NCI-H146 treated with DMSO at 0.1 percent for 48 hours (cell line): ENCODE data around the gene KMT2B.

Experiments
- DNase-seq: peaks from one replicate; lab custom pipeline; 2025; ENCODE audit not compliant: unreplicated experiment; lab: John Stamatoyannopoulos, UW

KMT2B gene

GRCh38 chr19:35740423-35741202, 22.8 kb downstream of the KMT2B start:
- peak; percentile 98 for DNase-seq

GRCh38 chr19:35741203-35741515, 23.4 kb downstream of the KMT2B start:
- no peak for DNase-seq

DNA sequence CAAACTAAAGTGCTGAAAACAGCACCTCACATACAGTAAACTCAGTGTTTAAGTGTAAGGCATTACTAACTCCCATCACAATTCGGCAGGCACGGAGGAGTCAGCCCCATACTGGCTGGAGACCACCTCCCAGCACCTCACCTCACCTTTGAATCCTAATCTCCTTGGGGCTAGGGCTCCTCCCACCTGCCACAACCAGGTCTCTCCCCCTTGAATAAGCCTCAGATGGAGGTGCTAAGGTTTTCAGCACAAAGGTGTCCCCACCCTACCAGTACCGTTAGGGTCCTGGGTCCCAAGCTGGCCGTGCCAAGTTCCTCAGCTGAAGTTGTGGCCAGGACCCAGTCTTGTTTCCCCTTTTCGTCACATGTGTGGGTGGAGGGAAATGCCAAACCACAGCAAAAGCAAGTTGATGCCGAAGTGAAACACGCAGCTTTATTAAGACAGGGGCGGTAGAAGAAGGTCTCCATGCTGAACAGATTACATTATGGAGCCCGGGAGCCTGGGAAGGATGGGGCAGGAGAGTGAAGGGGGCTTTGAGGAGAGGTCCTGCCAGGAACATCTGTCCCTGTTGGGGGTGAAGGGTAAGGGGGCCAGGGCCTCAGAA, 24.4 kb downstream of the KMT2B start, which contains the start of gene IGFLR1:
TSS of gene IGFLR1 (minus strand) at position 332 of the 604 bp plus-strand sequence. CDS start 1,272 bp downstream, outside the sequence.
- no peak for DNase-seq

DNA sequence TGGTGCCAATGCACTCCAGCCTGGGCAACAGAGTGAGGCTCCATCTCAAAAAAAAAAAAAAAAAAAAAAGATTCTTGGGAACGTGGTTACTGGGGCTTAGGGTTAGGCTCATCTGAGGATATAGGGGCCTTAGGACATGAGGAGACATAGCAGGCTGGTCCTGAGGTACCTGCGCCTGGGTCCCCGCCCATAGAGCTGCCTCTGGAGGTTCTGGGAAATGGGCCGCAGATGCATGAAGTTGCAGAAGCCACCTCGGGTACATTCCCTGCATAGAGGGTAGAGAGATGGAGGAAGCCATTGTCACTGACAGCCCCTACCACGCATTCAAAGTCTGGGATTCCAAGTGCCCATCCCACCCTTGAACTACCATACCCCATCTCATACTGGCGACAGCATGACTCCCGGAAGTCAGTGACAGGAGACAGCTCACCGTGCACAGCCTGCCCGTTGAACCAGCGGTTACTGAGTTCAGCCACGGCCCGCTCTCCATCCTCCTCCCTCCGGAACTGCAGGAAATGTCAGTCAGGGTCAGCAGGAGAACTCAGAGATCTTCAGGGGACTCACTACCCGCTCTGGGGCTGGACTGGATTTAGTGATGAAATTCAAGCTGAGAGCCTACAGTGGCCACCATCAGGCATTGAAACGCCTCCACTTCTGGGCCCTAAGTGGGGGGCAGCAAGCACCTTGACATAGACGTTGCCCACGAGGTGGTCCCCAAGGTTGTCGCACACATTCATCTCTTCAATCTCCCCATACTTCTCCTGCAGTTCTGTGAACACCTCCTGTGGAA, 26.0 kb downstream of the KMT2B start:
- no peak for DNase-seq

DNA sequence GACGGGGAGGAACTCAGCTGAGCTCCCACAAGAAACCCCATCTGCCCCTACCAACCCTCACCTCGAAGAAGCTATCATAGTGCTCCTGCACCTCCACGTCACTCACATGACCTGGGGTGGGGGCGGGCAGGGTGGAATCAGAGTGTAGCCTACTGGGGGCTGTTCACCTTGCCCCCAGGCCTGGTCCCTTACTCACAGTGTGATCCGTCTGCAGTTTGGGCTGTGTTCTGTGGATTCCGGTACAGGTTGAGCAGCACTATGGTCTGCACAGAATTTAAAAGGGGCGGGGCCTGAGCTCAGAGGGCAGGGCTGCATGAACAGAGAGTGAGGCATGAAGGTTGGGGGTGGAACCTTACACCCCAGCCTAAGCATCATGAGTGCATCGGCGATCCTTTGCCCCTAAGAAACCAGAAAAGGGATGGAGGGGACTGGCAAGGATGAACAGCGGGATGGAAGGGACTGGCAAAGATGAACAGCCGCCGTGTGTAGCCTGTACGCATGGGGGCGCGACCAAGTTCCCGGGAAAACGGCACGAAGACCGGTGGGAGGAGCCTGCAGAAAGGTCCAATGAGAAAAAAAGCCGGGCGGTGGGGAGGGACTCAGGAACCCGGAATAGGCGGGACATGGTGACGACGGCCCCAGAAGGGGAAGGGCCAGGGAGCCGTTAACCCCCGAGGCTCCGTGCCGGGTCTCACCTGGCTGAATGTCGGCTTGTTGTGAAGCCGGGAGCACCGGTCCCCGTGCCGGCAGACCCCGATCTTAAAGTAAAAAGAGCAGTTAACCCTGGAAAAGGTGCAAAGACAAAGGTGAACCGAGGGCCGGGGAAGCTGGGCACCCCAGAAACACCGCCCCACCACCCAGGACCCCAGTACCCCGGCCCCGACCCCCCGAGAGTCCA, 26.9 kb downstream of the KMT2B start:
- DNase-seq: peak; percentile 94

GRCh38 chr19:35745328-35746086, 27.7 kb downstream of the KMT2B start, which contains the start of the genes PSENEN and U2AF1L4:
Gene PSENEN, plus strand, starts transcription at chr19:35745651. Its CDS starts 280 bp downstream, at chr19:35745931.
Gene U2AF1L4, minus strand, starts transcription at chr19:35745418. Its CDS starts 27 bp downstream, at chr19:35745391.
- peak; percentile 99 for DNase-seq

GRCh38 chr19:35746087-35746462, 28.3 kb downstream of the KMT2B start:
- no peak for DNase-seq

DNA sequence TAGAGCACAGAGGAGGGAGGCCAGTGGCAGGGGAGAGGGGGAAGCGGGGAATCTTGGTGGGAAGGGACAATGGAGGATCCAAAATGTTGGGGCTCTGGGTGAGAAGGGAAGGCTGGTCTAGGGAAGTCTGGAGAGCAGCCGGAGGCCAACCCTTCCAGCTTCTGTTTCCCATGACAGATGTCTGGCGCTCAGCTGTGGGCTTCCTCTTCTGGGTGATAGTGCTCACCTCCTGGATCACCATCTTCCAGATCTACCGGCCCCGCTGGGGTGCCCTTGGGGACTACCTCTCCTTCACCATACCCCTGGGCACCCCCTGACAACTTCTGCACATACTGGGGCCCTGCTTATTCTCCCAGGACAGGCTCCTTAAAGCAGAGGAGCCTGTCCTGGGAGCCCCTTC, 28.7 kb downstream of the KMT2B start:
- no peak for DNase-seq

GRCh38 chr19:35748106-35749020, 30.6 kb downstream of the KMT2B start, which contains the start of gene LIN37:
Gene LIN37, plus strand, starts transcription at chr19:35748576. Its CDS starts 149 bp downstream, at chr19:35748725.
- peak; percentile 99 for DNase-seq

DNA sequence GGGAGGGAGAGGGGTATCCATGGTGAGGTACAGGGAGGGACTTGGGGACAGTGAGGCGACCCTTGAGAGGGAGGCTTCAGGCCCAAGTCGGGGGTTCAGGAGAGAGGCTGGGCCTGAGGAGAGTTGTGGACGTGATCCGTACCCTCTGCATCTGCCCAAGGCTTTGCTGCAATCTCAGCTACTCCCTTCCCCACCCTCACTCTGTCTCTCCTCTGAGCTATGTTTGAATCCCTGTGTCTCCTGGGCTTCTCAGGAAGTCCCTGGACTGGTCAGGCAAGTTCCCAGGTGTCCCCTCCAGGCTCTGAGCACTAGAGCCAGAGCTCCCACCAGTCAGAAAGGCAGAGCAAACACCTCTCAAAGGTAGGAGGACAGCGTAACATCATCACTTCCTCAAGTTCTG, 32.4 kb downstream of the KMT2B start:
- no peak for DNase-seq

DNA sequence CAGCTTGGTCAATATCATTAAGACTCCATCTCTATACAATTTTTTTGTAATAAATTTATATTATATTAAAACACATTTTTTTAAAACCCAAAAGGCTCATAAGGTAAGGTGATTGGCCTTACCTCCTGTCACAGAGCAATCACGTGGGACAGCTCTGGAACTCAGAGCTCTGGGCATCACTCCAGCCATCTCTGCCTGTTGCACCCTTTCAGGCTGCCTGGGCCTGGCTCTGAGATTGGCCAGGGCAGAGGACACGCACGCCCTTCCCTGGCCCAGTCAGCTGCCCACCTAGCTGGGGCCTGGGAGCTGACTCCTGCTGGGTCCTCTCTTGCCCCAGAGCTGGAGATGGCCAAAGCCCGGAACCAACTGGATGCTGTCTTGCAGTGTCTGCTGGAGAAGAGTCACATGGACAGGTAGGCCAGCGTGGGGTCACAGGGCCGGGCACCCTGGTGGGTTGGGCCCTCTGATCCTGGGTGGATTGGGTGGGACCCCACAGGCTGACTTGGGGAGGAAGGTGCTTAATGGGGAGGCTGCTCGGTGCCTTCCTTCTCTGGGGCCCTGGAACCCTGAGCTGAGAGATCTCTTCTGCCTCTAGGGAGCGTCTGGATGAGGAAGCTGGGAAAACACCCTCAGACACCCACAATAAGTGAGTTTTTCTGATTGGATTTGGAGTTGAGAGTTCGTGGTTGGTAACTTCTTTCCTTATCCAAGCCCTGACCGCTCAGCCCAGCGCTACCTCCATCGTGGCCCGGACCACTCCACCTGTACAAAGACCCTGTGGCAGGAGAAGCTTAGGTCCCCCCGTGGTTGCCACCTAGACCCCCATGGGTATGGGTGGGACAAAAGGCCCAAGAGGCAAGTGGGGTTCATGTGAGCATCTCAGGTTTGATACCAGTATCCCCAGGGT, 34.3 kb downstream of the KMT2B start:
- DNase-seq: no peak

GRCh38 chr19:35752746-35753350, 35.0 kb downstream of the KMT2B start:
- DNase-seq: no peak

DNA sequence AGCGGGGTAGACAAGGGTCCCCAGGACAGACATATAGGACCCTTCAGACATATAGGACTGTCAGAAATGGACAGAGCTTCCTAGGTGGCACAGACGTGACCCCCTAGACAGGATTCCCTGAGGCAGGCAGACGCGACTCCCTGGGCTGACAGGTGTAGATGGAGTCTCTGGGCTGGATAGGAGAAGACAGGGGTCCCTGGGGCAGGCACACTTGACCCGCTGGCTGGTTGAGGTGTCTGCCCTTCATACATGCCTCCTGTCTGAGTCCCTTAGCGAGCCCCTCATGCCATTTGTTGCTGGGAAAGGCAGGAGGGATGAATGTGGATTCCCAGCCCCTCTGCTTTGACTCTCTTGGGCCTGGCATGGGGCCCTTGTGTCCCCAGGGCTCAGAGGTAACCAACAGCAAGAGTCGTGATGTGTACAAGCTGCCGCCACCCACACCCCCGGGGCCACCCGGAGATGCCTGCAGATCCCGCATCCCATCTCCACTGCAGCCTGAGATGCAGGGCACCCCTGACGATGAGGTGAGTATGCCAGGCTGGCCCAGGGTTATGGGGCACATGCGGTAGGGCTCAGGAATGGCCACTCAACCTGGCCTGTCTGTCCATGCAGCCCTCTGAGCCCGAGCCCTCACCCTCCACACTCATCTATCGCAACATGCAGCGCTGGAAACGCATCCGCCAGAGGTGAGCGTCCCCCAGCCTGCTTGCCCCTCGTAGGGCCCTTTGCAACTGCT, 36.0 kb downstream of the KMT2B start:
- DNase-seq: no peak

DNA sequence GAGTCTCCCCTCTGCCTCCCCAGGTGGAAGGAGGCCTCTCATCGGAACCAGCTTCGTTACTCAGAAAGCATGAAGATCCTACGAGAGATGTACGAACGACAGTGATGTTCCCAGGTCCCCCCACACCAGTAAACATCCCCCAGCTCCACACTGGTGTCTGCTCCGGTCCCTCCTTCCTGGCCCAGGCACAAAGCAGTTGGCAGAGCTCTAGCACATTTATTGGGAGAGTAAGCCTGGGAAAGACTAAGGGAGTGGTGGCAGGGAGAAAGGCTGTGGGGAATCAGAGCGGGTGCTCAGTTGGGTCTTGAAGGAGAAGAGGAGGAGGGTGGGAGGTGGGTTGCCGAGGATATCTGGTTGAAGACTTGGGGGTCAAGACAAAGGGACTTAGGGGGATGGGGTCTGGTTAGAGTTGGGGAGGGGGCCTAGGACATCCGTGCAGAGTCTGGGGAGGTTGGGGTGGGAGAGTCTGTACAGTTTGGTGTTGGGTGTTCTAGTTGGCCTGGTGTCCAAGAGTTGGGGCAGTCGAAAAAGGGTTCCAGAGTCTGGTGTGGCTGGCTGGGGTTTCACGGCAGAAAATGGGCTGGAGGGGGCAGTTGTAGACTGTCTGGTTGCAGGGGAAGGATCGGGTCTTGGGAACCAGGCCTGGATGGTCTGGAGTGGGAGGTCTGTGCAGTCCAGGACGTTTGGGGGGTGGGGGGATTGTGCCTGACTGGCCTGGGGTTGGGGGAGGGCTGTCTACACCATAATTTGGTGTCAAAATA, 36.7 kb downstream of the KMT2B start:
- no peak for DNase-seq

- DNase-seq: no peak
Measured at GRCh38 chr19:35755131-35755549, 37.3 kb downstream of the KMT2B start.
